K562 (cell line): ENCODE measurements around the gene UBE3D. TPM values are rescaled to one million over a fixed set of nuclear protein-coding genes. Genes with fewer than 3 reads are reported as not detected.

Experiments
- EP300 ChIP-seq: IDR thresholded peaks from 2 replicates; pipeline ENCODE4 v1.6.1; 2012; ENCODE audit warnings: low read length, improper control_type of control experiment
- GATAD2A ChIP-seq: fragments of 450-650 bp; IDR thresholded peaks from 2 replicates; pipeline ENCODE4 v1.6.1; 2017
- GATAD2B ChIP-seq: fragments of 450-650 bp; IDR thresholded peaks from 2 replicates; pipeline ENCODE4 v1.6.1; 2017; ENCODE audit warnings: mild to moderate bottlenecking, borderline replicate concordance
- MAFK ChIP-seq: IDR thresholded peaks from 2 replicates; pipeline ENCODE4 v1.6.1; 2011; ENCODE audit warnings: low read length, improper control_type of control experiment
- MTA3 ChIP-seq: fragments of 450-650 bp; formaldehyde crosslinking; IDR thresholded peaks from 2 replicates; pipeline ENCODE4 v1.6.1; 2017; ENCODE audit warnings: mild to moderate bottlenecking, borderline replicate concordance
- NELFE ChIP-seq: IDR thresholded peaks from 2 replicates; pipeline ENCODE4 v1.6.1; 2011; ENCODE audit warnings: mild to moderate bottlenecking; ENCODE audit not compliant: insufficient read depth, insufficient read length
- SP2 ChIP-seq: IDR thresholded peaks from 2 replicates; pipeline ENCODE4 v1.6.1; 2011; ENCODE audit warnings: mild to moderate bottlenecking, low read depth, low read length, moderate library complexity; ENCODE audit not compliant: poor library complexity, severe bottlenecking; ENCODE audit errors: extremely low read depth
- XRCC5 ChIP-seq: fragments of 200-400 bp; formaldehyde crosslinking; IDR thresholded peaks from 2 replicates; pipeline ENCODE4 v1.6.1; 2017; ENCODE audit warnings: low read depth, mild to moderate bottlenecking, low read length
- ZNF431 ChIP-seq: sonication (generic); formaldehyde crosslinking; IDR thresholded peaks from 2 replicates; pipeline ENCODE4 v1.8.0; 2022; ENCODE audit warnings: mild to moderate bottlenecking, missing genetic modification reagents
- ZNF766 ChIP-seq: fragments of 200-800 bp; sonication (Bioruptor generic); conservative IDR thresholded peaks from 2 replicates; pipeline ENCODE4 v1.6.1; 2016; ENCODE audit warnings: missing genetic modification characterization, missing compliant biosample characterization
- polyA plus RNA-seq, 8 experiments: library from polyadenylated mRNA; depleted of rRNA in 4 of 8; stranded (reverse) in 5 of 8; unstranded in 3 of 8; fragments of >200 nt; fragmentation: Nextera tagmentation in 2 of 8; fragmentation: Illumina TruSeq in 1 of 8; extraction: Ambion mirVana in 2 of 8; extraction: Trizol in 1 of 8; gene quantifications; 2 replicates each; pipeline versions ENCODE4 v1.2.1 to v1.2.3, GENCODE V29; 2011 to 2014; ENCODE audit warnings: inconsistent platforms in 1 of 8, missing spikeins in 1 of 8
- total RNA-seq, 7 experiments: library from RNA; depleted of rRNA in 6 of 7; stranded (reverse); fragments of >200 nt in 6 of 7; fragmentation: Illumina TruSeq in 2 of 7; extraction: Trizol in 2 of 7; gene quantifications; 2 replicates each; pipeline versions ENCODE4 v1.2.1 to v1.2.3, GENCODE V29; 2011 to 2021; ENCODE audit warnings: low replicate concordance in 1 of 7
- TF ChIP-seq, protein P1 (sequence below), 2 experiments: fragments of 450-650 bp; IDR thresholded peaks; 2 replicates each; pipeline ENCODE4 v1.6.1; 2018; ENCODE audit warnings: mild to moderate bottlenecking in 2 of 2, low read depth in 1 of 2; ENCODE audit not compliant: partially characterized antibody in 2 of 2
- TF ChIP-seq, protein P2 (sequence below), 2 experiments: fragments of 450-650 bp in 1 of 2; sonication (generic) in 1 of 2; formaldehyde crosslinking; conservative IDR thresholded peaks; 2 replicates each; pipeline versions ENCODE4 v1.4.0 to v1.8.1; 2020 to 2022; ENCODE audit warnings: mild to moderate bottlenecking in 1 of 2, missing genetic modification reagents in 1 of 2
- TF ChIP-seq, protein P3 (sequence below): fragments of 450-650 bp; IDR thresholded peaks from 2 replicates; pipeline ENCODE4 v1.7.0; 2016; ENCODE audit warnings: borderline replicate concordance
- TF ChIP-seq, protein P4 (sequence below): fragments of 450-650 bp; IDR thresholded peaks from 2 replicates; pipeline ENCODE4 v1.6.1; 2017; ENCODE audit warnings: mild to moderate bottlenecking, moderate library complexity

Gene UBE3D
- total and polyA plus RNA-seq, 9 of the 15 experiments (the other 6 are each of a cell fraction or from before 2014, with no cell fraction given), result 9.4 to 17.6 (median 11.9) TPM

DNA sequence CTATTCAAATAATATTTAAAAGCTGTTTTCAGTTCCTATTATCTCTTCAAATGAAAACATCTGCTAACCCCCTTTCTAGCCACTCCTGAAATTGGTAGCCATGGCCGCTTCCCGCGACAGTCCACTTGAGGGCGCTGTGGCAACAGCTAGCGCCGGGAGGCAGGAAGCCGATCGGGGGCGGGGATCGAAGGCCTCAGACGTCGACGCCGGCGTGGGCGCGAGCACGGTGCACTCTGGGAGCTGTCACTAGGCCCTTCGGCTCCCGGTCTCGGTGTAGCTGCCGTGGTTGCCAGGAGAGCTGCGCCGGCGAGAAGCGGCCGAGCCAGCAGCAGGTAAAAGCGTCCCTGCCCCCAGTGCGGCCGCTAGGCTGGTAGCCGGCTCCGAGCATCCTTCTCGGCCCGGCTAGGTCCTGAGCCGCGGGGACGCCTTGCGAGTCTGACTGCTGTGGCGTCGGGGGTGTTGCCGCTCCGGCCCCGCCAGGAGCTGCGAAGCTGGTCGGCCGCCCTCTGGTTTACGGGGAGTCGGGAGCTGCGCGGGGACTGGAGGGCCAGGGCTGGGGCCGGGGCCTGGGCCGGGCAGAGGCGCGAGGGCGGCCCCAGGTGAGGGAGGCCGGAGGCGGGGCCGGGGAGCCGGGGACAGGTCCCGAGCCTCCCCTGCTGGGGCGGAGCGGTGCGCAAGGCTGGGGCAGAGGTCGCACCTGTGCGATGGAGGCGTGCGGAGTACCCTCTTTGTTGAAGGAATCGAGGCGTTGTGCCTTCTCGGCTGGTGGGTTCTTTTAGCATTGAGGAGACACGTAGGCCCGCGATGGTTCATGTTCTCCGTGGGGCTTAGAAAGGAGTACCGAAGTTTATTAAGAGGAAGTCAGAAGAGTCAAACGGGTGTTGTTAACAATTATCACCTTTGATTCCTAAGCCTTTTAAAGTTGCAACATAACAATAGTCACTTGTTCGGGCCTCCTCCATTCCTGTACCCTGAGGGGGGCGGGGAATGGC is 2.1 kb upstream of the UBE3D start, which contains the start of gene DOP1A (continued):
- TF ChIP-seq, protein P1, sequence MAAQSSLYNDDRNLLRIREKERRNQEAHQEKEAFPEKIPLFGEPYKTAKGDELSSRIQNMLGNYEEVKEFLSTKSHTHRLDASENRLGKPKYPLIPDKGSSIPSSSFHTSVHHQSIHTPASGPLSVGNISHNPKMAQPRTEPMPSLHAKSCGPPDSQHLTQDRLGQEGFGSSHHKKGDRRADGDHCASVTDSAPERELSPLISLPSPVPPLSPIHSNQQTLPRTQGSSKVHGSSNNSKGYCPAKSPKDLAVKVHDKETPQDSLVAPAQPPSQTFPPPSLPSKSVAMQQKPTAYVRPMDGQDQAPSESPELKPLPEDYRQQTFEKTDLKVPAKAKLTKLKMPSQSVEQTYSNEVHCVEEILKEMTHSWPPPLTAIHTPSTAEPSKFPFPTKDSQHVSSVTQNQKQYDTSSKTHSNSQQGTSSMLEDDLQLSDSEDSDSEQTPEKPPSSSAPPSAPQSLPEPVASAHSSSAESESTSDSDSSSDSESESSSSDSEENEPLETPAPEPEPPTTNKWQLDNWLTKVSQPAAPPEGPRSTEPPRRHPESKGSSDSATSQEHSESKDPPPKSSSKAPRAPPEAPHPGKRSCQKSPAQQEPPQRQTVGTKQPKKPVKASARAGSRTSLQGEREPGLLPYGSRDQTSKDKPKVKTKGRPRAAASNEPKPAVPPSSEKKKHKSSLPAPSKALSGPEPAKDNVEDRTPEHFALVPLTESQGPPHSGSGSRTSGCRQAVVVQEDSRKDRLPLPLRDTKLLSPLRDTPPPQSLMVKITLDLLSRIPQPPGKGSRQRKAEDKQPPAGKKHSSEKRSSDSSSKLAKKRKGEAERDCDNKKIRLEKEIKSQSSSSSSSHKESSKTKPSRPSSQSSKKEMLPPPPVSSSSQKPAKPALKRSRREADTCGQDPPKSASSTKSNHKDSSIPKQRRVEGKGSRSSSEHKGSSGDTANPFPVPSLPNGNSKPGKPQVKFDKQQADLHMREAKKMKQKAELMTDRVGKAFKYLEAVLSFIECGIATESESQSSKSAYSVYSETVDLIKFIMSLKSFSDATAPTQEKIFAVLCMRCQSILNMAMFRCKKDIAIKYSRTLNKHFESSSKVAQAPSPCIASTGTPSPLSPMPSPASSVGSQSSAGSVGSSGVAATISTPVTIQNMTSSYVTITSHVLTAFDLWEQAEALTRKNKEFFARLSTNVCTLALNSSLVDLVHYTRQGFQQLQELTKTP (IDR thresholded peaks at IDR 0.05; ENCODE audit: low read depth in 1 of 2, partially characterized antibody in 2 of 2), result no peak
- TF ChIP-seq EP300 (peak; percentile 26; the same call in 1 of the 2 replicates), ZNF431 (CRISPR knock-in tag) (peak; percentile 60; the same call in 1 of the 2 replicates), NELFE (no peak), XRCC5 (peak; percentile 87; the same call in 1 of the 2 replicates), MAFK (no peak), SP2 (no peak), MTA3 (0 out of 2 replicates have a peak, but pooled peaks have one; percentile 64), ZNF766 (CRISPR knock-in tag) (no peak), GATAD2A (no peak), GATAD2B (no peak)
- TF ChIP-seq, protein P2, sequence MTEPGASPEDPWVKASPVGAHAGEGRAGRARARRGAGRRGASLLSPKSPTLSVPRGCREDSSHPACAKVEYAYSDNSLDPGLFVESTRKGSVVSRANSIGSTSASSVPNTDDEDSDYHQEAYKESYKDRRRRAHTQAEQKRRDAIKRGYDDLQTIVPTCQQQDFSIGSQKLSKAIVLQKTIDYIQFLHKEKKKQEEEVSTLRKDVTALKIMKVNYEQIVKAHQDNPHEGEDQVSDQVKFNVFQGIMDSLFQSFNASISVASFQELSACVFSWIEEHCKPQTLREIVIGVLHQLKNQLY (CRISPR knock-in tag; conservative IDR thresholded peaks at IDR 0.05), result no peak
- TF ChIP-seq, protein P3, sequence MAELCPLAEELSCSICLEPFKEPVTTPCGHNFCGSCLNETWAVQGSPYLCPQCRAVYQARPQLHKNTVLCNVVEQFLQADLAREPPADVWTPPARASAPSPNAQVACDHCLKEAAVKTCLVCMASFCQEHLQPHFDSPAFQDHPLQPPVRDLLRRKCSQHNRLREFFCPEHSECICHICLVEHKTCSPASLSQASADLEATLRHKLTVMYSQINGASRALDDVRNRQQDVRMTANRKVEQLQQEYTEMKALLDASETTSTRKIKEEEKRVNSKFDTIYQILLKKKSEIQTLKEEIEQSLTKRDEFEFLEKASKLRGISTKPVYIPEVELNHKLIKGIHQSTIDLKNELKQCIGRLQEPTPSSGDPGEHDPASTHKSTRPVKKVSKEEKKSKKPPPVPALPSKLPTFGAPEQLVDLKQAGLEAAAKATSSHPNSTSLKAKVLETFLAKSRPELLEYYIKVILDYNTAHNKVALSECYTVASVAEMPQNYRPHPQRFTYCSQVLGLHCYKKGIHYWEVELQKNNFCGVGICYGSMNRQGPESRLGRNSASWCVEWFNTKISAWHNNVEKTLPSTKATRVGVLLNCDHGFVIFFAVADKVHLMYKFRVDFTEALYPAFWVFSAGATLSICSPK, result no peak
- TF ChIP-seq, protein P4, sequence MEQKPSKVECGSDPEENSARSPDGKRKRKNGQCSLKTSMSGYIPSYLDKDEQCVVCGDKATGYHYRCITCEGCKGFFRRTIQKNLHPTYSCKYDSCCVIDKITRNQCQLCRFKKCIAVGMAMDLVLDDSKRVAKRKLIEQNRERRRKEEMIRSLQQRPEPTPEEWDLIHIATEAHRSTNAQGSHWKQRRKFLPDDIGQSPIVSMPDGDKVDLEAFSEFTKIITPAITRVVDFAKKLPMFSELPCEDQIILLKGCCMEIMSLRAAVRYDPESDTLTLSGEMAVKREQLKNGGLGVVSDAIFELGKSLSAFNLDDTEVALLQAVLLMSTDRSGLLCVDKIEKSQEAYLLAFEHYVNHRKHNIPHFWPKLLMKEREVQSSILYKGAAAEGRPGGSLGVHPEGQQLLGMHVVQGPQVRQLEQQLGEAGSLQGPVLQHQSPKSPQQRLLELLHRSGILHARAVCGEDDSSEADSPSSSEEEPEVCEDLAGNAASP, result no peak
